GM18520 (cell line): Measurements from ENCODE around the gene EPHB2.

Source experiments
- ATAC-seq: cut with Tn5 transposase; IDR thresholded peaks from one replicate; pipeline ENCODE4 v1.9.1; 2021; ENCODE audit not compliant: unreplicated experiment

Gene EPHB2

DNA sequence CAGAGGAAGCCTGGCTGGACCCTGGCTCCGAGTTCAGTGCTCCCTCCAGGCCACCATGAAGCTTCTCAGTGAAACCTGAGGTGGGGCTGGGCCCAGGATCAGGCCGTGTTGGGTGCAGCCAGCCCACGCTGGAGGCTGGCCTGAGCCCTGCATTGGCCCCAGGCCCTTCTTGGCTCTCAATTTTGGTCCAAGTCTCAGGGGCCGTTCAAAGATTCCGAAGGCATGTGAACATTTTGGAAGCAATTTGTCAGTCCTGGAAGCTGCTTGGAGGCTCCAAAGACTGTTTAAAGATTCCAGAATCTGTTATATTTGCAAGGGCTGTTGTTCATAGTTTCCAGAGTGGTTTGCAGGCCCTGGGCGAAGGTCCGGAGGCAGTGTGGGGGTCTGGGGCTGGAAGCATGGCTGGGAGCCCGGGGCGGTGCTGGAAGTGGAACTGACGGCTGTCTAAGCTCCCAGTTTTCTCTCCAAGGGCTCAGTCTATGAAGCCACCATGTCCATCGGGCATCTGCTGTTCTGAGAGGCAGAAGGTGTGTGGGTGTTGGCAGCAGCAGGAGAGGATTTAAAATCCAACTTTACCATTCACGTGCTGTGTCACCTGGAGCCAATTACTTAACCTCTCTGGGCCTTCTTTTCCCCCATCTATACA, 104.9 kb downstream of the EPHB2 start:
- ATAC-seq: no peak

- ATAC-seq: no peak
Observed at GRCh38 chr1:22816067-22816775, 105.6 kb downstream of the EPHB2 start.

DNA sequence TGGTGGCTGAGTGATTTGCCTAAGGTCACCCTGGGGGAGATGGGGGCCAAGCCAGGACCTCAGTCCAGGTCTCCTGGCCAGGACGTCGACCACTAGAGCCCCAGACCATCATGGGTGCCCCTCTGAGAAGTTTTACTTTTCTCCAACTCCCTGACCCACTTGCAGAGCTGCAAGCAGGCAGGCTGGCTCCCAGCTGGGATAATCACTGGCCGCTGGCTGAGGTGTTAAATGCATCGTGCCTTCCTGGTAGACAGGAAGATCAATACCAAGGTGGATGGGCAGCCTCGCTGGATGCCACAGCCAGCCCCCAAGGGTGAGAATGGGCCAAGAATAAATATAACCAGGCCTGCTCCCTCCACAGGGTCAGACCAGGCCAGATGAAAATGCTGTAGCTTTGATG, 106.2 kb downstream of the EPHB2 start:
- no peak for ATAC-seq

- no peak for ATAC-seq
Observed at GRCh38 chr1:22817462-22817861, 106.8 kb downstream of the EPHB2 start.

DNA sequence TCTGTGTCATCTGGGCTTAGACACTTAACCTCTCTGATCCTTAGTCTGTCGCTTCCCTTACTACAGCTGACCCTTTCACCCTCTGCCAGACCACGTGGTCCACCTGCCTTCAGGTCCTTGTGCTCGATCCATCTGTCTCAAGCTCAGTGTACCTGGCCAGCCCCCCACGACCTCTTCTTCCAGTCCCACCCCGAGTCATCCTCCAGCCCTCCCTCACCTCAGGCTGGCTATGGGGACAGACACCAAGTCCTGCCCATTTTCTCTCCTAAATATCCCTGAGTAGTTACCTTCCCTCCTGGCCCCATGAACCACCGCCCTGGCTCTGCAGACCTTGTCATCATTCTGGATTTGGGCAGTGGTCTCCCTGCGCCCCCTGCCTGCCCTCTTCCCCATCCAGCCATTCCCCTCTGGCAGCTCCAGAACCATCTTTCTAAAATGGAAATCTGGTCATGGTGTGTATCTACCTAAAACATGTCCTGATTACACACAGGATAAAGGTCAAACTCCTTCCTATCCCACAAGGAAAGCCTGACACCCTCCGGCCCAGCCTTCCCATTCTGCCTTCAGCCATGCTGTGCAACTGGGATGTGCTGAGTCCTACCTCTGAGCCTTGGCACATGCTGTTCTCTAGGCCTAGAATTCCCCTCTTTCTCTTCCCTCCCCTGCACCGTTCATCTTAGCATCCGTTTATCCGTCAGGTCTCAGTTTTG, 107.6 kb downstream of the EPHB2 start:
- ATAC-seq: no peak

DNA sequence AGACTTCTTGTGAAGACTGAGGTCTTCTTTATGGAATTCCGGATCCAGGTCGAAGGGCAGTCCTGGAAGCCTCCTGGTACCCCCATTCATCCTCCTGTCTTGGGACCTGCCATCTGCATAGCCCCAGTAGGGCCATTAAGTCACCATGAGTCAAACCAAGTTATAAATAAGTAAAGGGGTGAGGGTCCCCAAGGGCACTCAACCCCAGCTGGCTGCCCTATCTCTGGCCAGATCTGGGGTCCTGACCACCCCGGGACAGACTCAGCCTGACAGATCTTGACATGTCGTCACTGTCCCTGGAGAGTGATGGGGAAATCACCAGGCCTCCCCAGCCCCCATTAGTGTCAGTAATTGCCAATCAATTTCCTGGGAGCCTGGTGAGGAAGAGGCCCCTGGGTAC, 108.7 kb downstream of the EPHB2 start:
- no peak for ATAC-seq

- ATAC-seq: no peak
Observed at GRCh38 chr1:22821027-22821426, 110.4 kb downstream of the EPHB2 start.

GRCh38 chr1:22822371-22822770, 111.7 kb downstream of the EPHB2 start:
- no peak for ATAC-seq

DNA sequence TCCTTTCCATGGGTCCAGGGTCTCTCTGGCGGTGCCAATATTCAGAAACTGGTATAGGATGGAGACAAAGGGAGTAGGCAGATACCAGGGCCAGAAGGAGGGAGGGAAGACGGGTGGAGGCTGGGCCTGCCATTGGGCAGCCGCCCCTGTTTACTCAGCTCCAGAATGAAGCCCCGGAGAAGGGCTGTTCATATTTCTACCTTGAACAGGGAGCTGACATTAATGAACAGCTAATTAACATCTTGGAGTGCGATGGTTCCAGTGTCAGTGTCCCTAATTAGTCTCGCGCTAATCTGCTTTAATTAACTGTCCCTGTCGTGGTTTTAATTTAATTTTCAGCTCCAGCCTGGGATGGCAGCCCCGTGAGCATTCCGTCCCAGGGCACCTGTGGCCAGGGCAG, 113.8 kb downstream of the EPHB2 start:
- ATAC-seq: no peak

GRCh38 chr1:22824975-22825374, 114.3 kb downstream of the EPHB2 start:
- no peak for ATAC-seq

DNA sequence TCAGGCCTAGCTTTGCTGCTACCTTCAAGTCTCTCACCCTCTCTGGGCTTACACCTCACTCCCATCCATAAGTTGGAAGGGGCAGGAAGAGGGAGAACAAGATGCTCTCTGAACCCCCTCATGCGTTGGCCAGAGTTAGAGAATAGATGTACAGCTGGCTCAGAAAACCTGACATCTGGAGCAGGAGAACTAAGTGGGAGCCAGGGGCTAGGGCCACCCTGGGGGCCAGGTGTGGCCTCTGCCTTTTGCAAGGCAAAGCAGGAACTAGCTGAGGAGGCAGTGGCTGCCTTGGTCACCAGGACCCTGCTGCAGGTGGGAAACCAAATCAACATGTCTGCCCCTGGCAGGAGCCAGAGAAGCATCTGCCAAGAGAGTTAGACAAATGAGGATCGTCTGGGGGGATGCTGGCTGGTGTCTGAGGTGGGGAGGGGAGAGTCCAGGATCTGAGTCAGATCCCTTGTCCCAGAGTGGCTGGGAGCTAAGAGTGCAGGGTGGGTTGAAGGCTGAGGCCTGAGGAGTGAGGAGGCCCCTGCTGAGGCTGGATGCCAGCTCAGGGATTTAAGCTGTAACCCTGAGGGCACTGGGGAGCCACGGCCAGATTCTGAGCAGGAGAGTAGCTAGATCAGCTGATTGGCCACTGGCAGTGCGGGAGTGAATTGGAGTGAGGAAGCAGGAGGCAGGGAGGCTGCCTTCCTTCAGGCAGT, 115.0 kb downstream of the EPHB2 start:
- ATAC-seq: no peak

- ATAC-seq: no peak
Observed at GRCh38 chr1:22826604-22827580, 116.3 kb downstream of the EPHB2 start.

GRCh38 chr1:22827666-22828483, 117.2 kb downstream of the EPHB2 start:
- no peak for ATAC-seq

- no peak for ATAC-seq
Observed at GRCh38 chr1:22828484-22829308, 118.1 kb downstream of the EPHB2 start.

GRCh38 chr1:22829309-22829989, 118.8 kb downstream of the EPHB2 start:
- no peak for ATAC-seq

- no peak for ATAC-seq
Observed at GRCh38 chr1:22830041-22830566, 119.5 kb downstream of the EPHB2 start.

DNA sequence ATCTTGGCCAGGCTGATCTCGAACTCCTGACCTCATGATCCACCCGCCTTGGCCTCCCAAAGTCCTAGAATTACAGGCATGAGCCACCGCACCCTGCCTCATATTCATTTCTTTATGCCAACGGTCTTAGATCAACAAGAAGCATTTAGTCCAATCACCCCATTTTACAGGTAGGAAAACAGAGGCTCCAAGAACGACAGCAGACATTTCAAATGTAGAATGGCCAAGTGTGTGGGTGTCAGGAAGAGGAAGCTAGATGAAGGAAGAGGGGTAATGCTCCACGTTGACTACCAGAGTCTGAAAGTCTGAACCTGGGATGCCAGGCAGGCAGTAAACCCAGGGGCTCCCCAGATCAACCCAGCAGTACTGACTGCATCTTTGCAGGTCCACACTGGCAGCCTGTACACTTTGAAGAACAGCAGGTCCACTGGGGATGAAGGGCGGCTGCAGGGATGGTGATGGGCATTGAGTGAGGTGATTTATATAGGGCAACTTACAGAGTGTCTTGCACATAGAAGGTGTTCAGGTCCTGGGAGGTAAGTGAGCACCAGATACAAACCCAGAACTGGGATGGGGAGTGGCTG, 120.2 kb downstream of the EPHB2 start:
- no peak for ATAC-seq
